K562 (cell line): ENCODE measurements around the gene CDC6. TPM values are rescaled to one million over a fixed set of nuclear protein-coding genes. Genes with fewer than 3 reads are reported as not detected.

ENCODE experiments used
- ADNP ChIP-seq: fragments of 200-800 bp; sonication (Bioruptor generic); IDR thresholded peaks from 2 replicates; pipeline ENCODE4 v1.6.1; 2016; ENCODE audit warnings: missing genetic modification characterization, missing compliant biosample characterization
- BACH1 ChIP-seq: fragments of 200-800 bp; sonication (Bioruptor generic); IDR thresholded peaks from 2 replicates; pipeline ENCODE4 v1.6.1; 2016; ENCODE audit warnings: missing genetic modification characterization, missing compliant biosample characterization
- CCAR2 ChIP-seq: fragments of 200-400 bp; formaldehyde crosslinking; IDR thresholded peaks from 2 replicates; pipeline ENCODE4 v1.6.1; 2017; ENCODE audit warnings: mild to moderate bottlenecking, low read depth, low read length
- GTF2F1 ChIP-seq: IDR thresholded peaks from 2 replicates; pipeline ENCODE4 v1.6.1; 2011; ENCODE audit warnings: low read depth, low read length, improper control_type of control experiment
- HLTF ChIP-seq: fragments of 450-650 bp; IDR thresholded peaks from 2 replicates; pipeline ENCODE4 v1.6.1; 2016
- NBN ChIP-seq: fragments of 450-650 bp; IDR thresholded peaks from 2 replicates; pipeline ENCODE4 v1.6.1; 2016; ENCODE audit warnings: low read depth, mild to moderate bottlenecking
- SPI1 ChIP-seq: IDR thresholded peaks from 2 replicates; pipeline ENCODE4 v1.6.1; 2011; ENCODE audit warnings: low read depth, low read length, control low read depth, borderline replicate concordance
- THRAP3 ChIP-seq: fragments of 450-650 bp; IDR thresholded peaks from 2 replicates; pipeline ENCODE4 v1.6.1; 2016; ENCODE audit warnings: mild to moderate bottlenecking, inconsistent platforms, borderline replicate concordance
- polyA plus RNA-seq, 8 experiments: library from polyadenylated mRNA; depleted of rRNA in 4 of 8; stranded (reverse) in 5 of 8; unstranded in 3 of 8; fragments of >200 nt; fragmentation: Nextera tagmentation in 2 of 8; fragmentation: Illumina TruSeq in 1 of 8; extraction: Ambion mirVana in 2 of 8; extraction: Trizol in 1 of 8; gene quantifications; 2 replicates each; pipeline versions ENCODE4 v1.2.1 to v1.2.3, GENCODE V29; 2011 to 2014; ENCODE audit warnings: inconsistent platforms in 1 of 8, missing spikeins in 1 of 8
- total RNA-seq, 7 experiments: library from RNA; depleted of rRNA in 6 of 7; stranded (reverse); fragments of >200 nt in 6 of 7; fragmentation: Illumina TruSeq in 2 of 7; extraction: Trizol in 2 of 7; gene quantifications; 2 replicates each; pipeline versions ENCODE4 v1.2.1 to v1.2.3, GENCODE V29; 2011 to 2021; ENCODE audit warnings: low replicate concordance in 1 of 7
- TF ChIP-seq, protein P1 (sequence below): fragments of 450-650 bp; conservative IDR thresholded peaks from 2 replicates; pipeline ENCODE4 v1.6.1; 2016; ENCODE audit warnings: missing genetic modification characterization, low read depth, mild to moderate bottlenecking, control low read depth, missing compliant biosample characterization
- TF ChIP-seq, protein P2 (sequence below): fragments of 450-650 bp; formaldehyde crosslinking; IDR thresholded peaks from 2 replicates; pipeline ENCODE4 v1.4.0; 2022; ENCODE audit warnings: missing genetic modification characterization
- TF ChIP-seq, protein P3 (sequence below): sonication (generic); formaldehyde crosslinking; IDR thresholded peaks from 2 replicates; pipeline ENCODE4 v1.8.0; 2023; ENCODE audit warnings: mild to moderate bottlenecking, missing genetic modification reagents
- TF ChIP-seq, protein P4 (sequence below): conservative IDR thresholded peaks from 2 replicates; pipeline ENCODE4 v1.6.1; 2011; ENCODE audit warnings: low read depth, mild to moderate bottlenecking, low read length; ENCODE audit not compliant: control insufficient read depth
- TF ChIP-seq, protein P5 (sequence below): fragments of 250-450 bp; sonication (Bioruptor Pico); IDR thresholded peaks from 2 replicates; pipeline ENCODE4 v1.8.0; 2021; ENCODE audit warnings: borderline replicate concordance, mild to moderate bottlenecking, moderate library complexity; ENCODE audit not compliant: poor library complexity, severe bottlenecking
- TF ChIP-seq, protein P6 (sequence below): fragments of 250-450 bp; sonication (Bioruptor Pico); IDR thresholded peaks from 2 replicates; pipeline ENCODE4 v1.4.0; 2020
- TF ChIP-seq, protein P7 (sequence below): fragments of 450-650 bp; formaldehyde crosslinking; IDR thresholded peaks from 2 replicates; pipeline ENCODE4 v1.4.0; 2020; ENCODE audit warnings: mild to moderate bottlenecking, moderate library complexity

Gene CDC6
- total and polyA plus RNA-seq, 9 of the 15 experiments (the other 6 are each of a cell fraction or from before 2014, with no cell fraction given), result 29.6 to 141 (median 106) TPM

DNA sequence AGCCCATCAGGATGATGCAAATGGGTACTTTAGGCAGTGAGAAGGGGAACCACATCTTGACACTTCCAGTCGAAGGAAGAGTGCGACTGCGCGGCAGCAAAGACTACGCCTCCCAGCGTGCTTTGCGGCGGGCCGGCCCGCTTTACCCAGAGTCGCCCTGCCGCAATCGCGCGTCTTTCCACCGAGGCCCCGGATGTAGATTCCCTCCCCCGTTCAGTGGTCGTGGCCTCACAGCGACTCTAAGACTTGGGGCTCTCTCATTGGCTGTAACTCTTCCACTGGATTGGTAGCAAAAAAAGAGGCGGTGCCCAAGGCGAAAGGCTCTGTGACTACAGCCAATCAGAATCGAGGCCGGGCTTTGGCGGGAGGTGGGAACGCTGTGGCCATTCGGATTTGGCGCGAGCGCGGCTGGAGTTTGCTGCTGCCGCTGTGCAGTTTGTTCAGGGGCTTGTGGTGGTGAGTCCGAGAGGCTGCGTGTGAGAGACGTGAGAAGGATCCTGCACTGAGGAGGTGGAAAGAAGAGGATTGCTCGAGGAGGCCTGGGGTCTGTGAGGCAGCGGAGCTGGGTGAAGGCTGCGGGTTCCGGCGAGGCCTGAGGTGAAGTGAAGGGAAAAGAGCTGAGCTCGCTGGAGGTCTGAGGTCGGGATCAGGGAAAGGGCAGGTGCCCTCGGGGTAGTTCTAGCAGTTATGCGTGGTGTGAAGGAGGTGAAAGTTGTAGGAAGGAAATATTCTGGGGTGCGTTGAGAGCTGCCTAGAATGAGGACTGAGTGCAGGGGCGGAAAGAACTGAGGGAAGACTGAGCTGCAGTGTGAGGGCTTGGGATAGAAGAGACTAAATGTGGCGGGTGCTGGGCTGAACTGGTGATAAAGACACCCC, at the start of gene CDC6 (continued):
- TF ChIP-seq NBN (no peak; the same call in 1 of the 2 replicates), THRAP3 (no peak), ADNP (tag) (no peak), BACH1 (tag) (no peak), GTF2F1 (peak; percentile 89; the same call in 1 of the 2 replicates), CCAR2 (no peak), SPI1 (no peak), HLTF (0 out of 2 replicates have a peak, but pooled peaks have one; percentile 68)
- TF ChIP-seq, protein P1, sequence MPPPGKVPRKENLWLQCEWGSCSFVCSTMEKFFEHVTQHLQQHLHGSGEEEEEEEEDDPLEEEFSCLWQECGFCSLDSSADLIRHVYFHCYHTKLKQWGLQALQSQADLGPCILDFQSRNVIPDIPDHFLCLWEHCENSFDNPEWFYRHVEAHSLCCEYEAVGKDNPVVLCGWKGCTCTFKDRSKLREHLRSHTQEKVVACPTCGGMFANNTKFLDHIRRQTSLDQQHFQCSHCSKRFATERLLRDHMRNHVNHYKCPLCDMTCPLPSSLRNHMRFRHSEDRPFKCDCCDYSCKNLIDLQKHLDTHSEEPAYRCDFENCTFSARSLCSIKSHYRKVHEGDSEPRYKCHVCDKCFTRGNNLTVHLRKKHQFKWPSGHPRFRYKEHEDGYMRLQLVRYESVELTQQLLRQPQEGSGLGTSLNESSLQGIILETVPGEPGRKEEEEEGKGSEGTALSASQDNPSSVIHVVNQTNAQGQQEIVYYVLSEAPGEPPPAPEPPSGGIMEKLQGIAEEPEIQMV (tag), result no peak
- TF ChIP-seq, protein P2, sequence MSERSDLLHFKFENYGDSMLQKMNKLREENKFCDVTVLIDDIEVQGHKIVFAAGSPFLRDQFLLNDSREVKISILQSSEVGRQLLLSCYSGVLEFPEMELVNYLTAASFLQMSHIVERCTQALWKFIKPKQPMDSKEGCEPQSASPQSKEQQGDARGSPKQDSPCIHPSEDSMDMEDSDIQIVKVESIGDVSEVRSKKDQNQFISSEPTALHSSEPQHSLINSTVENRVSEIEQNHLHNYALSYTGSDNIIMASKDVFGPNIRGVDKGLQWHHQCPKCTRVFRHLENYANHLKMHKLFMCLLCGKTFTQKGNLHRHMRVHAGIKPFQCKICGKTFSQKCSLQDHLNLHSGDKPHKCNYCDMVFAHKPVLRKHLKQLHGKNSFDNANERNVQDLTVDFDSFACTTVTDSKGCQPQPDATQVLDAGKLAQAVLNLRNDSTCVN (CRISPR knock-in tag), result no peak
- TF ChIP-seq, protein P3, sequence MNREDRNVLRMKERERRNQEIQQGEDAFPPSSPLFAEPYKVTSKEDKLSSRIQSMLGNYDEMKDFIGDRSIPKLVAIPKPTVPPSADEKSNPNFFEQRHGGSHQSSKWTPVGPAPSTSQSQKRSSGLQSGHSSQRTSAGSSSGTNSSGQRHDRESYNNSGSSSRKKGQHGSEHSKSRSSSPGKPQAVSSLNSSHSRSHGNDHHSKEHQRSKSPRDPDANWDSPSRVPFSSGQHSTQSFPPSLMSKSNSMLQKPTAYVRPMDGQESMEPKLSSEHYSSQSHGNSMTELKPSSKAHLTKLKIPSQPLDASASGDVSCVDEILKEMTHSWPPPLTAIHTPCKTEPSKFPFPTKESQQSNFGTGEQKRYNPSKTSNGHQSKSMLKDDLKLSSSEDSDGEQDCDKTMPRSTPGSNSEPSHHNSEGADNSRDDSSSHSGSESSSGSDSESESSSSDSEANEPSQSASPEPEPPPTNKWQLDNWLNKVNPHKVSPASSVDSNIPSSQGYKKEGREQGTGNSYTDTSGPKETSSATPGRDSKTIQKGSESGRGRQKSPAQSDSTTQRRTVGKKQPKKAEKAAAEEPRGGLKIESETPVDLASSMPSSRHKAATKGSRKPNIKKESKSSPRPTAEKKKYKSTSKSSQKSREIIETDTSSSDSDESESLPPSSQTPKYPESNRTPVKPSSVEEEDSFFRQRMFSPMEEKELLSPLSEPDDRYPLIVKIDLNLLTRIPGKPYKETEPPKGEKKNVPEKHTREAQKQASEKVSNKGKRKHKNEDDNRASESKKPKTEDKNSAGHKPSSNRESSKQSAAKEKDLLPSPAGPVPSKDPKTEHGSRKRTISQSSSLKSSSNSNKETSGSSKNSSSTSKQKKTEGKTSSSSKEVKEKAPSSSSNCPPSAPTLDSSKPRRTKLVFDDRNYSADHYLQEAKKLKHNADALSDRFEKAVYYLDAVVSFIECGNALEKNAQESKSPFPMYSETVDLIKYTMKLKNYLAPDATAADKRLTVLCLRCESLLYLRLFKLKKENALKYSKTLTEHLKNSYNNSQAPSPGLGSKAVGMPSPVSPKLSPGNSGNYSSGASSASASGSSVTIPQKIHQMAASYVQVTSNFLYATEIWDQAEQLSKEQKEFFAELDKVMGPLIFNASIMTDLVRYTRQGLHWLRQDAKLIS (CRISPR knock-in tag), result no peak
- TF ChIP-seq, protein P4, sequence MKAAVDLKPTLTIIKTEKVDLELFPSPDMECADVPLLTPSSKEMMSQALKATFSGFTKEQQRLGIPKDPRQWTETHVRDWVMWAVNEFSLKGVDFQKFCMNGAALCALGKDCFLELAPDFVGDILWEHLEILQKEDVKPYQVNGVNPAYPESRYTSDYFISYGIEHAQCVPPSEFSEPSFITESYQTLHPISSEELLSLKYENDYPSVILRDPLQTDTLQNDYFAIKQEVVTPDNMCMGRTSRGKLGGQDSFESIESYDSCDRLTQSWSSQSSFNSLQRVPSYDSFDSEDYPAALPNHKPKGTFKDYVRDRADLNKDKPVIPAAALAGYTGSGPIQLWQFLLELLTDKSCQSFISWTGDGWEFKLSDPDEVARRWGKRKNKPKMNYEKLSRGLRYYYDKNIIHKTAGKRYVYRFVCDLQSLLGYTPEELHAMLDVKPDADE, result peak; percentile 92
- TF ChIP-seq, protein P5, sequence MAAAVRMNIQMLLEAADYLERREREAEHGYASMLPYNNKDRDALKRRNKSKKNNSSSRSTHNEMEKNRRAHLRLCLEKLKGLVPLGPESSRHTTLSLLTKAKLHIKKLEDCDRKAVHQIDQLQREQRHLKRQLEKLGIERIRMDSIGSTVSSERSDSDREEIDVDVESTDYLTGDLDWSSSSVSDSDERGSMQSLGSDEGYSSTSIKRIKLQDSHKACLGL (CRISPR knock-in tag), result no peak
- TF ChIP-seq, protein P6, sequence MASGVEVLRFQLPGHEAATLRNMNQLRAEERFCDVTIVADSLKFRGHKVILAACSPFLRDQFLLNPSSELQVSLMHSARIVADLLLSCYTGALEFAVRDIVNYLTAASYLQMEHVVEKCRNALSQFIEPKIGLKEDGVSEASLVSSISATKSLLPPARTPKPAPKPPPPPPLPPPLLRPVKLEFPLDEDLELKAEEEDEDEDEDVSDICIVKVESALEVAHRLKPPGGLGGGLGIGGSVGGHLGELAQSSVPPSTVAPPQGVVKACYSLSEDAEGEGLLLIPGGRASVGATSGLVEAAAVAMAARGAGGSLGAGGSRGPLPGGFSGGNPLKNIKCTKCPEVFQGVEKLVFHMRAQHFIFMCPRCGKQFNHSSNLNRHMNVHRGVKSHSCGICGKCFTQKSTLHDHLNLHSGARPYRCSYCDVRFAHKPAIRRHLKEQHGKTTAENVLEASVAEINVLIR (CRISPR knock-in tag), result no peak
- TF ChIP-seq, protein P7, sequence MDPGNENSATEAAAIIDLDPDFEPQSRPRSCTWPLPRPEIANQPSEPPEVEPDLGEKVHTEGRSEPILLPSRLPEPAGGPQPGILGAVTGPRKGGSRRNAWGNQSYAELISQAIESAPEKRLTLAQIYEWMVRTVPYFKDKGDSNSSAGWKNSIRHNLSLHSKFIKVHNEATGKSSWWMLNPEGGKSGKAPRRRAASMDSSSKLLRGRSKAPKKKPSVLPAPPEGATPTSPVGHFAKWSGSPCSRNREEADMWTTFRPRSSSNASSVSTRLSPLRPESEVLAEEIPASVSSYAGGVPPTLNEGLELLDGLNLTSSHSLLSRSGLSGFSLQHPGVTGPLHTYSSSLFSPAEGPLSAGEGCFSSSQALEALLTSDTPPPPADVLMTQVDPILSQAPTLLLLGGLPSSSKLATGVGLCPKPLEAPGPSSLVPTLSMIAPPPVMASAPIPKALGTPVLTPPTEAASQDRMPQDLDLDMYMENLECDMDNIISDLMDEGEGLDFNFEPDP (CRISPR knock-in tag), result no peak
